GM10248 (cell line): ENCODE measurements around the gene PINK1.

Source experiments
- CTCF ChIA-PET: fragments of 300-600 bp; sonication (Branson Sonifier 250); formaldehyde crosslinking; extraction: SDS; loops from one replicate; lab custom pipeline; 2021; ENCODE audit warnings: antibody characterized with exemption; lab: Yijun Ruan, JAX
- POLR2A ChIA-PET: fragments of 350-650 bp; sonication (Branson Sonifier 250); formaldehyde crosslinking; extraction: SDS; loops from one replicate; lab custom pipeline; 2020; ENCODE audit warnings: antibody characterized with exemption; lab: Yijun Ruan, JAX
- DNase-seq: peaks from one replicate; pipeline ENCODE4 v3.0.0; 2012; ENCODE audit errors: extremely low spot score
- TF ChIP-seq, protein P1 (sequence below): IDR thresholded peaks from 2 replicates; pipeline ENCODE4 v1.5.1; 2012; ENCODE audit warnings: mild to moderate bottlenecking, low read depth; ENCODE audit errors: extremely low read depth, missing control alignments, control extremely low read depth

PINK1 gene

DNA sequence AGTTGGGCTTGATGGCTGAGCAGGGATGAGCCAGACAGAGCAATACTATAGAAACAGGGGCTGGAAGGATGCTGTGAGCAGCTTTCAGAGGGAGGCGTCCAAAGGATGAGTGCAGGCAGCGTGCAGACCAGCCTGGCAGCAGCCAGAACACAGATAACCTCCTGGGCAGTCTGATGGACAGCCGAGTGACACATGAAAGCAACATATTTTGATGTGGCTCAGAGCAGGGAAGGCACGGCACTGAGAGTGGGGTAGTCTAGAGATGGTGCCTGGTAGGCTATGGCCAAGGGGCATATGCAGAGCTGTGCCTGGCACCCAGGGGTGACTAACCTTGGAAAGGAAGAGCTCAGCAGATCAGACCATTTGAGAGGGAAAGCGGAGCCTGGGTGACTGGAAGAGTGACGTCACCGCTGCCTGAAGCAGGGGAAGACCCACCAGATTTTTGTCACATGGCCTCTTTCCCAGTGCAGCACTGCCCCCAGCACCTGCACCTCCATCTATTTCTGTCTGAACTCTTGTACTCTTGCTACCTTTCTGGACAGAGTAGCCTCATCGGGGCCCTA is 3.6 kb downstream of the PINK1 start:
- TF ChIP-seq, protein P1, sequence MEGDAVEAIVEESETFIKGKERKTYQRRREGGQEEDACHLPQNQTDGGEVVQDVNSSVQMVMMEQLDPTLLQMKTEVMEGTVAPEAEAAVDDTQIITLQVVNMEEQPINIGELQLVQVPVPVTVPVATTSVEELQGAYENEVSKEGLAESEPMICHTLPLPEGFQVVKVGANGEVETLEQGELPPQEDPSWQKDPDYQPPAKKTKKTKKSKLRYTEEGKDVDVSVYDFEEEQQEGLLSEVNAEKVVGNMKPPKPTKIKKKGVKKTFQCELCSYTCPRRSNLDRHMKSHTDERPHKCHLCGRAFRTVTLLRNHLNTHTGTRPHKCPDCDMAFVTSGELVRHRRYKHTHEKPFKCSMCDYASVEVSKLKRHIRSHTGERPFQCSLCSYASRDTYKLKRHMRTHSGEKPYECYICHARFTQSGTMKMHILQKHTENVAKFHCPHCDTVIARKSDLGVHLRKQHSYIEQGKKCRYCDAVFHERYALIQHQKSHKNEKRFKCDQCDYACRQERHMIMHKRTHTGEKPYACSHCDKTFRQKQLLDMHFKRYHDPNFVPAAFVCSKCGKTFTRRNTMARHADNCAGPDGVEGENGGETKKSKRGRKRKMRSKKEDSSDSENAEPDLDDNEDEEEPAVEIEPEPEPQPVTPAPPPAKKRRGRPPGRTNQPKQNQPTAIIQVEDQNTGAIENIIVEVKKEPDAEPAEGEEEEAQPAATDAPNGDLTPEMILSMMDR, result no peak
- DNase-seq, result no peak
- ChIA-PET CTCF (interaction anchor here (0.9 to 2.8 kb wide), 3 partner anchors 13 to 116 kb away, joined by 4 to 9 read pairs (median 4); no protein-coding TSS in a partner anchor), POLR2A (no interaction called here)

DNA sequence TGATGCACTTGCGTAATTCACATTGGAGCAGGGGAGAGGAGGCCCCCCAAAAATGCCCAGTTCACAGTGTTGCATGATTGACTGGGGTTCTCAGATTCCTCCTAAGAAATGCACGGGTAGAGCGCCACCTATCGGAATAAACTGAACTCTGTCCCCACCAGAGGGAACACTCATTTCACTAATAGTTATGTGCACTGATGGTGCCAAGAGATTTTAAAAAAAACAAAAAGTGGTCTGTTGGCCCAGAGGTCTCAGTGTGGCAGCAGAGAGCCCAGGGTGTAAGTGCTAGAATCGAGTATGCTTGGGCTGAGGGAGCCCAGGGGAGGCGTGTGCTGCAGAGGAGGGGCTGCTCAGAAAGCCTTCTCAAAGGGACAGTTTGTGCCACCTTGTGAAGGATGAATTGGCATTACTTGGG is 6.9 kb downstream of the PINK1 start:
- ChIA-PET POLR2A (no interaction called here), CTCF (interaction anchor here (0.9 to 2.5 kb wide), 7 partner anchors 10 to 117 kb away, joined by 4 to 7 read pairs (median 6); partner anchors contain the start of gene DDOST)
- DNase-seq, result peak; percentile 77
- TF ChIP-seq, protein P1, result peak; percentile 80

DNA sequence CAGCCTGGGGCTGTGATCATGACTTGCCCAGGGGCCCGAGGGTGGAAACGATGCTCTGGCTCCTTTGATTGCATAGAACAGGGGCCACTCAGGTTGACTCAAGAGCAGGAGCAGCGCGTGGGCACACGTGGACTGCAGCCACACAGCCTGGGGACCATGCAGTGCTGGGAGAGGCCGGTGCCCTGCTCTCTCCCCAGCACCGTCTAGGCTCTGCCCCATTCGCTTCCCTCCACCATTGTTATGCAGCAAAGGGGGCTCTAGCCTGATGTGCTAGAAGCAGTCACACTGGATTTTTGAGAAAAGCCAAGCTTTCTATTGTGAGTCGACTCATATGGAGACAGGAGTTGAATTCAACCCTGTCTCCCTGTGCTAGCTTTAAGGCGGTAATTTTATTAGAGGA is 8.7 kb downstream of the PINK1 start:
- TF ChIP-seq, protein P1, result no peak
- CTCF ChIA-PET, result interaction anchor here (0.9 to 3.0 kb wide), 8 partner anchors 8 to 429 kb away, joined by 3 to 16 read pairs (median 6); partner anchors contain the start of gene PINK1
- POLR2A ChIA-PET, result no interaction called here
- no peak for DNase-seq

DNA sequence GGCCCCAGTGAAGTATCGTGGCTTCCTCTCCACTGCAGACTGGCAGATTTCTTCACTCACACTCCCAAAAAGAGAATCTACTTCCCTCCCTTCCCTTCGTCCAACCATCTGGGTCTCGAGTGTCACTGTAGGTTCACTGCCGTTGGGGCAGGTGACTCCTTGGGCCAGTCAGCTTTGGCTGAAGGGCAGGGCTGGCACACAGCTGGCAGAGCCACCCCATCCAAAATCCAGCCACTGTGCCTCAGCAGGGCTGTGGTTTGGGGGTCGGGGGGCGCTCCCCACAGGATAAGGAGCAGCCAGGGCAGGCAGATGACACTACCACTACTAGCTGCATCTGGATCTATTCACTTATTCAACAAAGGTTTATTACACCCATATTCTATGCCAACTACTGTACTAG is 9.8 kb downstream of the PINK1 start:
- POLR2A ChIA-PET, result no interaction called here
- DNase-seq, result no peak
- CTCF ChIA-PET, result interaction anchor here (1.2 to 3.0 kb wide), 4 partner anchors 9 to 123 kb away, joined by 3 to 16 read pairs (median 10); partner anchors contain the start of gene PINK1
- TF ChIP-seq, protein P1, result no peak

DNA sequence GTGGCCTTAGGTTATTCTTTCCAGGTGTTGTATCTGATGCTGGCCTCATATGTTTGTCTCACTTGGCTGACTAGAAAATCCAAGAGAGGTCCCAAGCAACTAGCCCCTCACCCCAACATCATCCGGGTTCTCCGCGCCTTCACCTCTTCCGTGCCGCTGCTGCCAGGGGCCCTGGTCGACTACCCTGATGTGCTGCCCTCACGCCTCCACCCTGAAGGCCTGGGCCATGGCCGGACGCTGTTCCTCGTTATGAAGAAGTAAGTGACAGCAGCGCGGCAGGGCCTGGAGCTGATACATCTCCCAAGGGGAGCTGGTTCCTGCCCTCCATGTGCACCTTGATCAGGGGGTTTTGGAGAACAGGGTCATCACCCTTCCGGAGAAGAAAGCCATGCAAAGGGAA is 11.2 kb downstream of the PINK1 start:
- ChIA-PET CTCF (no interaction called here), POLR2A (no interaction called here)
- TF ChIP-seq, protein P1, result no peak
- DNase-seq, result no peak

DNA sequence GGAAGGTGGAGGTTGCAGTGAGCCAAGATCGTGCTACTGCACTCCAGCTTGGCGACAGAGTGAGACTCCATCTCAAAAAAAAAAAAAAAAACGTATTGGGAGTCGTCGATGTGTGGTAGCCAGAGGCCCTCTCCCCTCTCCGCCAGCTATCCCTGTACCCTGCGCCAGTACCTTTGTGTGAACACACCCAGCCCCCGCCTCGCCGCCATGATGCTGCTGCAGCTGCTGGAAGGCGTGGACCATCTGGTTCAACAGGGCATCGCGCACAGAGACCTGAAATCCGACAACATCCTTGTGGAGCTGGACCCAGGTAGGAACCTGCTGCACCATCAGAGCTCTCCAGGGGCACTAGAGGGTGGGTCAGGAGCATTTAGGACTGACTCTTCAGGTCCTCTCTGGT is 12.2 kb downstream of the PINK1 start:
- ChIA-PET CTCF (interaction anchor here (1.2 to 4.1 kb wide), 2 partner anchors 12 to 53 kb away, joined by 3 to 30 read pairs; partner anchors contain the start of gene PINK1), POLR2A (interaction anchor here (1.2 kb wide), 1 partner anchor 12 kb away, joined by 11 read pairs; no protein-coding TSS in a partner anchor)
- DNase-seq, result no peak
- TF ChIP-seq, protein P1, result no peak
